Neuronal stem cell (in vitro differentiated cells): ENCODE data around the gene TMPRSS3.

Experiments
- DNase-seq: peaks from one replicate; pipeline ENCODE4 v3.0.0-alpha.2; 2013; ENCODE audit warnings: low spot score
- H2AFZ ChIP-seq: one replicate; pipeline ENCODE4 v1.6.1; 2013; ENCODE audit warnings: mild to moderate bottlenecking, low read length, inconsistent platforms
- H2AK5ac ChIP-seq: 2 replicates; pipeline ENCODE4 v1.6.1; 2013; ENCODE audit warnings: low read depth, mild to moderate bottlenecking, inconsistent platforms, low read length, moderate library complexity, mixed read lengths
- H2BK120ac ChIP-seq: 2 replicates; pipeline ENCODE4 v1.6.1; 2013; ENCODE audit warnings: low read depth, mild to moderate bottlenecking, inconsistent platforms, low read length, moderate library complexity, mixed read lengths
- H2BK12ac ChIP-seq: one replicate; pipeline ENCODE4 v1.6.1; 2013; ENCODE audit warnings: low read length, inconsistent platforms
- H2BK15ac ChIP-seq: 2 replicates; pipeline ENCODE4 v1.6.1; 2013; ENCODE audit warnings: mild to moderate bottlenecking, low read length, inconsistent platforms, mixed read lengths
- H2BK5ac ChIP-seq: one replicate; pipeline ENCODE4 v1.6.1; 2013; ENCODE audit warnings: inconsistent platforms, mild to moderate bottlenecking, low read length, moderate library complexity
- H3K14ac ChIP-seq: one replicate; pipeline ENCODE4 v1.6.1; 2013; ENCODE audit warnings: low read length, inconsistent platforms
- H3K18ac ChIP-seq: 2 replicates; pipeline ENCODE4 v1.6.1; 2013; ENCODE audit warnings: low read length, inconsistent platforms
- H3K23ac ChIP-seq: 2 replicates; pipeline ENCODE4 v1.6.1; 2013; ENCODE audit warnings: low read depth, mild to moderate bottlenecking, mixed read lengths, low read length, inconsistent platforms; ENCODE audit not compliant: poor library complexity
- H3K27ac ChIP-seq: replicated peaks from 3 replicates; pipeline ENCODE4 v1.5.1; 2013; ENCODE audit warnings: low read length, inconsistent platforms
- H3K27me3 ChIP-seq, 3 experiments: 2 replicates each; pipeline ENCODE4 v1.6.1; 2013; ENCODE audit warnings: low read length in 3 of 3, mild to moderate bottlenecking in 2 of 3, inconsistent platforms in 1 of 3, low read depth in 1 of 3, mixed read lengths in 1 of 3, moderate library complexity in 1 of 3; ENCODE audit not compliant: control insufficient read depth in 3 of 3, insufficient read depth in 3 of 3
- H3K36me3 ChIP-seq, 2 donors: replicated peaks in 1 of 2; 2 replicates each; pipeline ENCODE4 v1.6.1; 2013; ENCODE audit warnings: low read length in 2 of 2; ENCODE audit not compliant: control insufficient read depth in 2 of 2, insufficient read depth in 2 of 2
- H3K4ac ChIP-seq: 2 replicates; pipeline ENCODE4 v1.6.1; 2013; ENCODE audit warnings: inconsistent platforms, mild to moderate bottlenecking, low read length, moderate library complexity
- H3K4me1 ChIP-seq, 2 donors: 1 replicate in 1 of 2; 2 replicates in 1 of 2; pipeline ENCODE4 v1.6.1; 2013; ENCODE audit warnings: low read length in 2 of 2, low read depth in 1 of 2; ENCODE audit not compliant: control insufficient read depth in 2 of 2, insufficient read depth in 1 of 2
- H3K4me2 ChIP-seq: one replicate; pipeline ENCODE4 v1.6.1; 2013; ENCODE audit warnings: mild to moderate bottlenecking, low read length, inconsistent platforms; ENCODE audit not compliant: insufficient read depth, poor library complexity, severe bottlenecking
- H3K4me3 ChIP-seq, 2 donors: 2 replicates each; pipeline ENCODE4 v1.5.1; 2013; ENCODE audit warnings: low read length in 2 of 2, mild to moderate bottlenecking in 2 of 2, inconsistent platforms in 1 of 2, moderate library complexity in 1 of 2
- H3K79me1 ChIP-seq: one replicate; pipeline ENCODE4 v1.6.1; 2013; ENCODE audit warnings: low read depth, mild to moderate bottlenecking, inconsistent platforms, low read length, moderate library complexity
- H3K9ac ChIP-seq: one replicate; pipeline ENCODE4 v1.6.1; 2013; ENCODE audit warnings: mild to moderate bottlenecking, low read depth, low read length, inconsistent platforms; ENCODE audit not compliant: poor library complexity
- H3K9me3 ChIP-seq, 2 donors: replicated peaks in 1 of 2; 2 replicates each; pipeline versions ENCODE3 to v1.6.1; 2013; ENCODE audit warnings: low read length in 2 of 2, mild to moderate bottlenecking in 2 of 2, inconsistent platforms in 1 of 2, low read depth in 1 of 2, mixed read lengths in 1 of 2, moderate library complexity in 1 of 2; ENCODE audit not compliant: control insufficient read depth in 2 of 2, insufficient read depth in 1 of 2
- H4K8ac ChIP-seq: one replicate; pipeline ENCODE4 v1.6.1; 2013; ENCODE audit warnings: low read depth, mild to moderate bottlenecking, inconsistent platforms, low read length, moderate library complexity
- H4K91ac ChIP-seq: one replicate; pipeline ENCODE4 v1.6.1; 2013; ENCODE audit warnings: low read length, low read depth, mild to moderate bottlenecking, inconsistent platforms; ENCODE audit not compliant: poor library complexity
- WGBS, 2 donors: extraction: QIAGEN DNeasy Blood & Tissue Kit; methylation state at CpG; one replicate each; pipeline ENCODE4 v1.1.7; 2013; ENCODE audit warnings: missing lambda C conversion rate in 2 of 2, mixed read lengths in 1 of 2; ENCODE audit not compliant: insufficient read length in 2 of 2, insufficient replicate concordance in 1 of 2; ENCODE audit errors: extremely low coverage in 2 of 2; 5-methylcytosine and 5-hydroxymethylcytosine counted together

The TMPRSS3 gene

GRCh38 chr21:42391297-42391696, 4.6 kb downstream of the TMPRSS3 start:
- no peak for DNase-seq
- Histone ChIP-seq H3K27me3 (no peaks in the 10 kb centered on the region), H2AFZ (no peak overlapping the region), H3K9me3 (peaks cover 0 to 3% of the 10 kb centered on the region in 2 donors), H4K91ac (no peak overlapping the region), H3K18ac (no peak overlapping the region), H4K8ac (no peak overlapping the region), H3K14ac (no peak overlapping the region), H3K4me2 (no peak overlapping the region), H3K4me3 (no peak overlapping the region), H2BK5ac (no peak overlapping the region), H3K4me1 (peaks cover 0 to 12% of the 10 kb centered on the region in 2 donors), H2BK15ac (no peak overlapping the region), H3K9ac (no peak overlapping the region), H3K36me3 (no peaks in the 10 kb centered on the region), H2AK5ac (no peak overlapping the region), H3K27ac (no peak overlapping the region), H3K79me1 (no peaks in the 10 kb centered on the region), H3K4ac (no peak overlapping the region), H3K23ac (no peak overlapping the region), H2BK12ac (no peak overlapping the region), H2BK120ac (no peak overlapping the region)
- WGBS, 2 donors = no CpG with 5 or more reads among the region's 5 CpGs

GRCh38 chr21:42390696-42391095, 5.2 kb downstream of the TMPRSS3 start:
- peaks cover 0 to 3% of the 10 kb centered on the region in 2 donors for H3K9me3 ChIP-seq
- H3K14ac ChIP-seq = no peak overlapping the region
- no peak overlapping the region for H4K91ac ChIP-seq
- no peak overlapping the region for H3K23ac ChIP-seq
- no peak overlapping the region for H2AFZ ChIP-seq
- H2BK5ac ChIP-seq = no peak overlapping the region
- H2BK12ac ChIP-seq = no peak overlapping the region
- H3K4ac ChIP-seq = no peak overlapping the region
- no peaks in the 10 kb centered on the region for H3K36me3 ChIP-seq
- H2BK15ac ChIP-seq = no peak overlapping the region
- no peak overlapping the region for H3K18ac ChIP-seq
- no peaks in the 10 kb centered on the region for H3K27me3 ChIP-seq
- H3K4me3 ChIP-seq = no peak overlapping the region
- no peak overlapping the region for H3K9ac ChIP-seq
- H3K27ac ChIP-seq = no peak overlapping the region
- H2AK5ac ChIP-seq = no peak overlapping the region
- H2BK120ac ChIP-seq = no peak overlapping the region
- DNase-seq = no peak
- no peak overlapping the region for H4K8ac ChIP-seq
- no peaks in the 10 kb centered on the region for H3K79me1 ChIP-seq
- peaks cover 0 to 12% of the 10 kb centered on the region in 2 donors for H3K4me1 ChIP-seq
- no peak overlapping the region for H3K4me2 ChIP-seq
- WGBS, 2 donors = no CpG with 5 or more reads among the region's 2 CpGs

GRCh38 chr21:42390193-42390592, 5.7 kb downstream of the TMPRSS3 start:
- H3K9me3 ChIP-seq = peaks cover 0 to 3% of the 10 kb centered on the region in 2 donors
- no peak overlapping the region for H3K9ac ChIP-seq
- no peak overlapping the region for H3K4me3 ChIP-seq
- H2BK5ac ChIP-seq = no peak overlapping the region
- no peak for DNase-seq
- H3K27ac ChIP-seq = no peak overlapping the region
- no peaks in the 10 kb centered on the region for H3K79me1 ChIP-seq
- no peak overlapping the region for H4K91ac ChIP-seq
- no peak overlapping the region for H3K4ac ChIP-seq
- H4K8ac ChIP-seq = no peak overlapping the region
- H2AFZ ChIP-seq = no peak overlapping the region
- no peak overlapping the region for H3K14ac ChIP-seq
- H3K27me3 ChIP-seq = no peaks in the 10 kb centered on the region
- H2BK15ac ChIP-seq = no peak overlapping the region
- WGBS, 2 donors = no CpG with 5 or more reads among the region's 5 CpGs
- no peak overlapping the region for H3K18ac ChIP-seq
- peaks cover 0 to 12% of the 10 kb centered on the region in 2 donors for H3K4me1 ChIP-seq
- H3K23ac ChIP-seq = no peak overlapping the region
- no peak overlapping the region for H3K4me2 ChIP-seq
- H2AK5ac ChIP-seq = no peak overlapping the region
- H2BK120ac ChIP-seq = no peak overlapping the region
- no peak overlapping the region for H2BK12ac ChIP-seq
- no peaks in the 10 kb centered on the region for H3K36me3 ChIP-seq

- Histone ChIP-seq H3K4me2 (no peak overlapping the region), H3K27ac (no peak overlapping the region), H3K4ac (no peak overlapping the region), H3K27me3 (no peaks in the 10 kb centered on the region), H2BK15ac (no peak overlapping the region), H3K9ac (no peak overlapping the region), H3K18ac (no peak overlapping the region), H4K8ac (no peak overlapping the region), H2BK5ac (no peak overlapping the region), H3K79me1 (no peaks in the 10 kb centered on the region), H2AK5ac (no peak overlapping the region), H3K9me3 (peaks cover 0 to 3% of the 10 kb centered on the region in 2 donors), H4K91ac (no peak overlapping the region), H2BK120ac (no peak overlapping the region), H3K23ac (no peak overlapping the region), H3K4me3 (no peak overlapping the region), H2AFZ (no peak overlapping the region), H3K14ac (no peak overlapping the region), H3K36me3 (no peaks in the 10 kb centered on the region), H3K4me1 (peaks cover 0 to 12% of the 10 kb centered on the region in 2 donors), H2BK12ac (no peak overlapping the region)
- peak; percentile 20 for DNase-seq
- no CpG with 5 or more reads among the region's 6 CpGs for WGBS, 2 donors
Observed at GRCh38 chr21:42389449-42389835, 6.4 kb downstream of the TMPRSS3 start.
